CD14-positive monocyte (primary cell): ENCODE data around the gene VGLL3. TPM values are rescaled to one million over a fixed set of nuclear protein-coding genes. Genes with fewer than 3 reads are reported as not detected.
A peak's percentile ranks its signal among the peaks of the same experiment; 100 is the strongest.

ENCODE experiments used
- DNase-seq, 3 donors: peaks; one replicate each; pipeline ENCODE4 v3.0.0-alpha.2; 2011 to 2022
- H2AFZ ChIP-seq: 2 replicates; pipeline ENCODE4 v1.6.0; 2012; ENCODE audit warnings: mild to moderate bottlenecking, low read depth, low read length, inconsistent platforms; ENCODE audit not compliant: insufficient read depth, poor library complexity, severe bottlenecking
- H3K27ac ChIP-seq, 2 donors: 1 replicate in 1 of 2; 2 replicates in 1 of 2; pipeline ENCODE4 v1.5.1; 2012 to 2013; ENCODE audit warnings: low read length in 2 of 2, control low read depth in 1 of 2, inconsistent platforms in 1 of 2, low read depth in 1 of 2, mild to moderate bottlenecking in 1 of 2
- H3K27me3 ChIP-seq, 2 donors: one replicate each; pipeline versions ENCODE4 v1.6.0 to v1.6.1; 2011 to 2013; ENCODE audit warnings: low read length in 2 of 2; ENCODE audit not compliant: control insufficient read depth in 2 of 2, insufficient read depth in 2 of 2
- H3K36me3 ChIP-seq, 2 donors: replicated peaks in 1 of 2; 1 replicate in 1 of 2; 2 replicates in 1 of 2; pipeline versions ENCODE4 v1.5.1 to v1.6.1; 2012 to 2013; ENCODE audit warnings: low read length in 2 of 2, control low read depth in 1 of 2, inconsistent platforms in 1 of 2, mild to moderate bottlenecking in 1 of 2; ENCODE audit not compliant: insufficient read depth in 2 of 2, control insufficient read depth in 1 of 2
- H3K4me1 ChIP-seq, 2 donors: 1 replicate in 1 of 2; 2 replicates in 1 of 2; pipeline versions ENCODE4 v1.5.1 to v1.6.1; 2012 to 2013; ENCODE audit warnings: low read length in 2 of 2, control low read depth in 1 of 2, inconsistent platforms in 1 of 2, mild to moderate bottlenecking in 1 of 2, moderate library complexity in 1 of 2; ENCODE audit not compliant: insufficient read depth in 2 of 2, control insufficient read depth in 1 of 2
- H3K4me2 ChIP-seq: replicated peaks from 2 replicates; pipeline ENCODE3; 2012; ENCODE audit warnings: low read length, moderate library complexity, mild to moderate bottlenecking; ENCODE audit not compliant: poor library complexity, severe bottlenecking; ENCODE audit errors: extremely low read depth
- H3K4me3 ChIP-seq, 3 experiments: fragments of 200-600 bp in 1 of 3; sonication (generic) in 1 of 3; replicated peaks in 1 of 3; 1 replicate in 2 of 3; 2 replicates in 1 of 3; pipeline ENCODE4 v1.5.1; 2011 to 2013; ENCODE audit warnings: low read length in 3 of 3, mild to moderate bottlenecking in 3 of 3, control low read depth in 2 of 3, low read depth in 2 of 3, inconsistent platforms in 1 of 3, moderate library complexity in 1 of 3
- H3K79me2 ChIP-seq: 2 replicates; pipeline ENCODE4 v1.6.0; 2012; ENCODE audit warnings: mild to moderate bottlenecking, control low read depth, inconsistent platforms, low read length, moderate library complexity; ENCODE audit not compliant: insufficient read depth
- H3K9ac ChIP-seq: 2 replicates; pipeline ENCODE4 v1.6.0; 2017; ENCODE audit warnings: low read length, mild to moderate bottlenecking; ENCODE audit not compliant: insufficient read depth, poor library complexity, severe bottlenecking
- H3K9me3 ChIP-seq, 2 donors: replicated peaks in 1 of 2; 1 replicate in 1 of 2; 2 replicates in 1 of 2; pipeline versions ENCODE4 v1.5.1 to v1.6.1; 2012 to 2013; ENCODE audit warnings: low read length in 2 of 2, control low read depth in 1 of 2; ENCODE audit not compliant: control insufficient read depth in 1 of 2, insufficient read depth in 1 of 2
- H4K20me1 ChIP-seq: 2 replicates; pipeline ENCODE4 v1.6.0; 2012; ENCODE audit warnings: mild to moderate bottlenecking, low read length, control low read depth, moderate library complexity; ENCODE audit not compliant: insufficient read depth
- H3K27ac Mint-ChIP-seq, 7 donors: one replicate each; pipeline ENCODE4 v1.8.0; 2020; ENCODE audit warnings: mild to moderate bottlenecking in 7 of 7, mixed read lengths in 7 of 7, moderate library complexity in 6 of 7, inconsistent platforms in 2 of 7
- H3K27me3 Mint-ChIP-seq, 3 donors: one replicate each; pipeline ENCODE4 v1.8.0; 2021 to 2022; ENCODE audit warnings: low read depth in 3 of 3, mild to moderate bottlenecking in 3 of 3, mixed read lengths in 3 of 3, moderate library complexity in 3 of 3, inconsistent platforms in 1 of 3
- H3K36me3 Mint-ChIP-seq, 2 donors: one replicate each; pipeline ENCODE4 v1.8.0; 2020; ENCODE audit warnings: mixed read lengths in 2 of 2, inconsistent platforms in 1 of 2, mild to moderate bottlenecking in 1 of 2
- H3K4me1 Mint-ChIP-seq: one replicate; pipeline ENCODE4 v1.8.0; 2020; ENCODE audit warnings: mild to moderate bottlenecking, mixed read lengths
- H3K4me3 Mint-ChIP-seq, 2 donors: one replicate each; pipeline ENCODE4 v1.8.0; 2020; ENCODE audit warnings: mild to moderate bottlenecking in 2 of 2, mixed read lengths in 2 of 2, moderate library complexity in 1 of 2
- H3K9me3 Mint-ChIP-seq, 7 donors: one replicate each; pipeline ENCODE4 v1.8.0; 2020 to 2022; ENCODE audit warnings: mixed read lengths in 7 of 7, mild to moderate bottlenecking in 6 of 7, moderate library complexity in 6 of 7, inconsistent platforms in 2 of 7
- WGBS: methylation state at CpG from one replicate; pipeline ENCODE4 v1.1.5; 2013; ENCODE audit warnings: missing lambda C conversion rate; ENCODE audit not compliant: insufficient coverage; 5-methylcytosine and 5-hydroxymethylcytosine counted together
- intact Hi-C, 2 donors: fragments of 100-400 bp; cut with micrococcal nuclease; formaldehyde crosslinking; loops; one replicate each; pipeline versions ENCODE4 v1.15.0 to v1.15.1; 2023
- polyA minus RNA-seq: library from RNA; depleted of rRNA, polyadenylated mRNA; stranded (reverse); fragments of >200 nt; gene quantifications from 2 replicates; pipeline ENCODE4 v1.2.3, GENCODE V29; 2012
- polyA plus RNA-seq, 3 donors: library from polyadenylated mRNA; depleted of rRNA in 1 of 3; unstranded in 2 of 3; stranded (reverse) in 1 of 3; fragments of 300-500 nt in 2 of 3; fragments of >200 nt in 1 of 3; fragmentation: Illumina TruSeq in 2 of 3; gene quantifications; 1 replicate in 2 of 3; 2 replicates in 1 of 3; pipeline ENCODE4 v1.2.3, GENCODE V29; 2012 to 2021
- total RNA-seq, 12 experiments: library from RNA in 1 of 12; stranded (reverse) in 1 of 12; fragments of 120-200 nt in 1 of 12; gene quantifications; one replicate each; pipeline ENCODE4 v1.2.4 and lab custom pipeline; 2013 to 2026; ENCODE audit warnings: mixed read lengths in 6 of 12, inconsistent platforms in 1 of 12
- TF ChIP-seq, protein P1 (sequence below): fragments of 200-600 bp; IDR thresholded peaks from one replicate; pipeline ENCODE4 v1.8.0; 2022; ENCODE audit warnings: antibody characterized with exemption, mild to moderate bottlenecking

VGLL3 gene, protein sequence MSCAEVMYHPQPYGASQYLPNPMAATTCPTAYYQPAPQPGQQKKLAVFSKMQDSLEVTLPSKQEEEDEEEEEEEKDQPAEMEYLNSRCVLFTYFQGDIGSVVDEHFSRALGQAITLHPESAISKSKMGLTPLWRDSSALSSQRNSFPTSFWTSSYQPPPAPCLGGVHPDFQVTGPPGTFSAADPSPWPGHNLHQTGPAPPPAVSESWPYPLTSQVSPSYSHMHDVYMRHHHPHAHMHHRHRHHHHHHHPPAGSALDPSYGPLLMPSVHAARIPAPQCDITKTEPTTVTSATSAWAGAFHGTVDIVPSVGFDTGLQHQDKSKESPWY
- 0.02 TPM for total RNA-seq (2013)
- polyA plus RNA-seq, result not detected
- not detected in 2 replicates for polyA minus RNA-seq
- total RNA-seq (lab: John Stamatoyannopoulos, UW), result 0 to 2.6 (median 0.08) reads per million in 11 experiments

DNA sequence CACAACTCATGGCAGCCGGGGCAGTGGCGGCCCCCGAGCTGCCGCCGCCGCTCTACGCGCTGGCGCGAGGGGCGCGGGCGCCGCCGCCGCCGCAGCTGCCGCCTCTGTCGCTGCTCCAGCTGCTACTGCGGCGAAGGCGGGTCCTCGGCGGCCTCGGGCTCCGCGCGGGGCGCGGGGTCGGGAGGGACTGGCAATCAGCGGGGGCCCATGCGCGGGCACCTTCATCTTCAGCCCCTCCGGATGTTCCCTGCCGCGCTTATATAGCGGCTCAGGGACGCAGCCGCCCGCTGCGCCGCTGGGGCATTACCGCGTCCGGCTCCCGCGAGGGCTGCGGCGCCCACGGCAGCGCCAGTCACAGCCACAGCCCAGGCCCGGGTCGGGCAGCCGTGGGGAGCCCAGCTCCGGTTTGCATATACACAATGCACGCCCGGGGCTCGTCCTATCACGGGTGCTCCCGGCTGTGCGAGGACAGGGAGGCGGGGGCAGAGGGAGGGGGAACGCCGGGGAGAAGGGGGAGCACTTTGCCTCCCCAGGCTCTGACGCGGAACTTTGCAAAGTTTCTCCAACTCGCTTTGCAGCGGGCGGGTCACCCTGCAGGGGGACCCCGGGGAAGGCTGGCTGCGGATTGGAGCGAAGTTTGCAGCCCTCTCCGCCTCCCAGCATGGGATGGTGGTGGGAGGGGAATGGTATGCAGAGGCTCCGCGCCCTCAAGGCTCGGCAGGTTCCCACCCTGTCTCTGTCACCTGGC lies at the start of gene VGLL3:
TSS of gene VGLL3 (minus strand) at position 416 of the 748 bp plus-strand sequence. CDS start at position 10, 406 bp downstream.
- Mint-ChIP-seq H3K27me3 (peaks cover 36 to 55% (median 39%) of the 10 kb centered on the region in 3 donors), H3K4me1 (peaks cover 10% of the 10 kb centered on the region), H3K4me3 (peak within 1 kb of the TSS; percentile 37 to 87), H3K36me3 (no peaks in the 10 kb centered on the region), H3K9me3 (peaks cover 0 to 6% (median 2%) of the 10 kb centered on the region in 7 donors), H3K27ac (no peak within 1 kb of the TSS)
- peak within 1 kb of the TSS; percentile 43 for H3K9ac ChIP-seq
- no peak within 1 kb of the TSS for H3K27ac ChIP-seq
- peak within 1 kb of the TSS in 1 of 3 experiments; percentile 58 for H3K4me3 ChIP-seq
- H3K36me3 ChIP-seq, result no peaks in the 10 kb centered on the region
- peaks cover 28 to 54% of the 10 kb centered on the region in 2 donors for H3K27me3 ChIP-seq
- H4K20me1 ChIP-seq, result no peaks in the 10 kb centered on the region
- WGBS, result under 1% methylated on average over 67 of the region's 77 CpGs
- intact Hi-C loops, result no loop called here
- TF ChIP-seq, protein P1, sequence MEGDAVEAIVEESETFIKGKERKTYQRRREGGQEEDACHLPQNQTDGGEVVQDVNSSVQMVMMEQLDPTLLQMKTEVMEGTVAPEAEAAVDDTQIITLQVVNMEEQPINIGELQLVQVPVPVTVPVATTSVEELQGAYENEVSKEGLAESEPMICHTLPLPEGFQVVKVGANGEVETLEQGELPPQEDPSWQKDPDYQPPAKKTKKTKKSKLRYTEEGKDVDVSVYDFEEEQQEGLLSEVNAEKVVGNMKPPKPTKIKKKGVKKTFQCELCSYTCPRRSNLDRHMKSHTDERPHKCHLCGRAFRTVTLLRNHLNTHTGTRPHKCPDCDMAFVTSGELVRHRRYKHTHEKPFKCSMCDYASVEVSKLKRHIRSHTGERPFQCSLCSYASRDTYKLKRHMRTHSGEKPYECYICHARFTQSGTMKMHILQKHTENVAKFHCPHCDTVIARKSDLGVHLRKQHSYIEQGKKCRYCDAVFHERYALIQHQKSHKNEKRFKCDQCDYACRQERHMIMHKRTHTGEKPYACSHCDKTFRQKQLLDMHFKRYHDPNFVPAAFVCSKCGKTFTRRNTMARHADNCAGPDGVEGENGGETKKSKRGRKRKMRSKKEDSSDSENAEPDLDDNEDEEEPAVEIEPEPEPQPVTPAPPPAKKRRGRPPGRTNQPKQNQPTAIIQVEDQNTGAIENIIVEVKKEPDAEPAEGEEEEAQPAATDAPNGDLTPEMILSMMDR, result no peak
- DNase-seq, result no peak
- peaks cover 0 to 5% of the 10 kb centered on the region in 2 donors for H3K9me3 ChIP-seq
- H3K79me2 ChIP-seq, result no peaks in the 10 kb centered on the region
- H2AFZ ChIP-seq, result peak within 1 kb of the TSS; percentile 63
- H3K4me1 ChIP-seq, result peaks cover 0 to 14% of the 10 kb centered on the region in 2 donors
- H3K4me2 ChIP-seq, result peak within 1 kb of the TSS; percentile 69

DNA sequence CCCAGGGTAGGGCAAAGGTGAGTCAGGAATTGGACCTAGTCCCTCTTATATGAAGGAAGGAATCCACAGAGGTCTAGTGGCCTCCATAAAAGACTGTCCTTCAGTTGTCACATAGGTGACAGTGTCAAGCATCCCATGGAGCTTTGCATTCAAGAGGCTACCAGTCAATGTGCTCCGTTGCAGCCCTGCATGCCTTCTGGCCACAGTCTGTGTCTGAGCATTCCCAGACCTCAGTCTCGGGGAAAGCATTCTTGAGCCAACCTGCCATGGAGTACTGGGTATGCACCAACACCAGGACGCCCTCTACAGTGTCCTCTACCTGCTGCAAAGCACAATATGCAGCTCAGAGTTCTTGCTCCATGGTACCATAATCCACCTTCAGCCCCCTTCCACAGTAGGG lies 46.7 kb upstream of the VGLL3 start:
- 98% methylated on average over 3 of the region's 3 CpGs for WGBS
- intact Hi-C loops, result no loop called here
- TF ChIP-seq, protein P1, result no peak
- H3K4me3 Mint-ChIP-seq, result no peak overlapping the region
- DNase-seq, result no peak
- peaks cover 0 to 3% (median 2%) of the 10 kb centered on the region in 3 donors for H3K27me3 Mint-ChIP-seq
- Histone ChIP-seq H4K20me1 (no peaks in the 10 kb centered on the region), H3K27me3 (no peaks in the 10 kb centered on the region), H3K9me3 (peaks cover 0 to 17% of the 10 kb centered on the region in 2 donors), H3K9ac (no peak overlapping the region), H3K79me2 (no peaks in the 10 kb centered on the region), H3K4me3 (no peak overlapping the region), H2AFZ (no peak overlapping the region), H3K36me3 (no peaks in the 10 kb centered on the region), H3K4me2 (no peak overlapping the region), H3K27ac (no peak overlapping the region), H3K4me1 (no peaks in the 10 kb centered on the region)
- peaks cover 0 to 11% (median 1%) of the 10 kb centered on the region in 7 donors for H3K9me3 Mint-ChIP-seq
- no peaks in the 10 kb centered on the region for H3K36me3 Mint-ChIP-seq
- H3K27ac Mint-ChIP-seq, result no peak overlapping the region
- no peaks in the 10 kb centered on the region for H3K4me1 Mint-ChIP-seq
